ENCODE results near the gene C18orf63. TPM values are rescaled to one million over a fixed set of nuclear protein-coding genes. Genes with fewer than 3 reads are reported as not detected.

The C18orf63 gene
- total RNA-seq, 1 donor from 2014 or later, result not detected

DNA sequence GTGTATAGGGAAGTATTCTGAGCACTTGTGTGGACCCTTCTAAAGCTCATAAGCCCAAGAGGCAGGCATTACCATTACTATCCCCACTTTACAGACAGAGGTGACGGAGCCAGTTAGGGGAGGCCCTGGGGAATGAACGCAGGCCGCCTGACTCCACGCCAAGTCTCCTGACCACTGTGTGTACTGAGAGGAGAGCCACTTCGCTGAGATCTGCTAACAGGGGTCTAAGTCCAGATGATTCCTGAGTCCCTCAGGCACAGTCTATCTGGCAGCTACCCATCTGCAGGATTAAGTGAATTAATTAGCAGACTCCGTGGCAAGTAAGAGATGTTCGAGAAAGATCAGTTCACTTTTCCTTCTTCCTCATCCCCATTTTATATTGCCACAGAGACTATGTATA is 37.6 kb upstream of the C18orf63 start:
- Mint-ChIP-seq H3K9me3 (ENCODE audit: unreplicated experiment) (peaks cover 16% of the 10 kb centered on the region), H3K27me3 (ENCODE audit: unreplicated experiment) (peaks cover 20% of the 10 kb centered on the region), H3K27ac (ENCODE audit: unreplicated experiment) (no peak overlapping the region), H3K4me3 (ENCODE audit: unreplicated experiment) (no peak overlapping the region), H3K36me3 (ENCODE audit: unreplicated experiment) (no peaks in the 10 kb centered on the region), H3K4me1 (ENCODE audit: low read depth, unreplicated experiment) (peaks cover 52% of the 10 kb centered on the region)
- TF ChIP-seq, protein P1, sequence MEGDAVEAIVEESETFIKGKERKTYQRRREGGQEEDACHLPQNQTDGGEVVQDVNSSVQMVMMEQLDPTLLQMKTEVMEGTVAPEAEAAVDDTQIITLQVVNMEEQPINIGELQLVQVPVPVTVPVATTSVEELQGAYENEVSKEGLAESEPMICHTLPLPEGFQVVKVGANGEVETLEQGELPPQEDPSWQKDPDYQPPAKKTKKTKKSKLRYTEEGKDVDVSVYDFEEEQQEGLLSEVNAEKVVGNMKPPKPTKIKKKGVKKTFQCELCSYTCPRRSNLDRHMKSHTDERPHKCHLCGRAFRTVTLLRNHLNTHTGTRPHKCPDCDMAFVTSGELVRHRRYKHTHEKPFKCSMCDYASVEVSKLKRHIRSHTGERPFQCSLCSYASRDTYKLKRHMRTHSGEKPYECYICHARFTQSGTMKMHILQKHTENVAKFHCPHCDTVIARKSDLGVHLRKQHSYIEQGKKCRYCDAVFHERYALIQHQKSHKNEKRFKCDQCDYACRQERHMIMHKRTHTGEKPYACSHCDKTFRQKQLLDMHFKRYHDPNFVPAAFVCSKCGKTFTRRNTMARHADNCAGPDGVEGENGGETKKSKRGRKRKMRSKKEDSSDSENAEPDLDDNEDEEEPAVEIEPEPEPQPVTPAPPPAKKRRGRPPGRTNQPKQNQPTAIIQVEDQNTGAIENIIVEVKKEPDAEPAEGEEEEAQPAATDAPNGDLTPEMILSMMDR (IDR thresholded peaks at IDR 0.05; ENCODE audit: partially characterized antibody, unreplicated experiment), result no peak
- no peak for DNase-seq

DNA sequence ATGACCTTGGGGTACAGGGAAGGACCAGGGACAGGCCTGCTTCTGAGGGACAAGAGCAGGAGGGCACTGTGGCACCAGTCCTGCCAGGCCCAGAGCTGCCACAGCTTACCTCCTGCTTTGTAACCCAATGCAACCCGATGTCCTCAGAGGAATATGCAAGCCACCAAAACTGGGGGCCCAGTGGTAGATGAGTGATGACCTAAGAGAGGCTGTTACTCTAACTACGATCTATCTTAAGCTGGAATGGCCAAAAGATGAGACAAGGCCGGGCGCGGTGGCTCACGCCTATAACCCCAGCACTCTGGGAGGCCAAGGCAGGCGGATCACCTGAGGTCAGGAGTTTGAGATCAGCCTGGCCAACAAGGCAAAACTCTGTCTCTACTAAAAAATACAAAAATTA is 36.7 kb upstream of the C18orf63 start:
- peaks cover 20% of the 10 kb centered on the region for H3K27me3 Mint-ChIP-seq (ENCODE audit: unreplicated experiment)
- TF ChIP-seq, protein P1 (IDR thresholded peaks at IDR 0.05; ENCODE audit: partially characterized antibody, unreplicated experiment), result no peak

GRCh38 chr18:74281011-74281979 is 34.3 kb upstream of the C18orf63 start:
- TF ChIP-seq, protein P1 (IDR thresholded peaks at IDR 0.05; ENCODE audit: partially characterized antibody, unreplicated experiment), result no peak
- peaks cover 16% of the 10 kb centered on the region for H3K9me3 Mint-ChIP-seq (ENCODE audit: unreplicated experiment)
- H3K36me3 Mint-ChIP-seq (ENCODE audit: unreplicated experiment), result no peaks in the 10 kb centered on the region
- H3K4me3 Mint-ChIP-seq (ENCODE audit: unreplicated experiment), result peak overlapping the region; percentile 74
- H3K4me1 Mint-ChIP-seq (ENCODE audit: low read depth, unreplicated experiment), result peaks cover 53% of the 10 kb centered on the region
- H3K27ac Mint-ChIP-seq (ENCODE audit: unreplicated experiment), result peak overlapping the region; percentile 92
- peaks cover 24% of the 10 kb centered on the region for H3K27me3 Mint-ChIP-seq (ENCODE audit: unreplicated experiment)
- peak; percentile 50 for DNase-seq

More for the DNA sequence above, 36.7 kb upstream of the C18orf63 start:
- H3K9me3 Mint-ChIP-seq (ENCODE audit: unreplicated experiment), result peaks cover 18% of the 10 kb centered on the region
- H3K36me3 Mint-ChIP-seq (ENCODE audit: unreplicated experiment), result no peaks in the 10 kb centered on the region
- no peak for DNase-seq
- H3K4me3 Mint-ChIP-seq (ENCODE audit: unreplicated experiment), result no peak overlapping the region
- H3K27ac Mint-ChIP-seq (ENCODE audit: unreplicated experiment), result no peak overlapping the region
- peaks cover 55% of the 10 kb centered on the region for H3K4me1 Mint-ChIP-seq (ENCODE audit: low read depth, unreplicated experiment)

GRCh38 chr18:74281980-74282754 is 33.5 kb upstream of the C18orf63 start:
- Mint-ChIP-seq H3K9me3 (ENCODE audit: unreplicated experiment) (peaks cover 16% of the 10 kb centered on the region), H3K4me3 (ENCODE audit: unreplicated experiment) (peak overlapping the region; percentile 74), H3K27me3 (ENCODE audit: unreplicated experiment) (peaks cover 24% of the 10 kb centered on the region), H3K4me1 (ENCODE audit: low read depth, unreplicated experiment) (peaks cover 48% of the 10 kb centered on the region), H3K27ac (ENCODE audit: unreplicated experiment) (peak overlapping the region; percentile 83), H3K36me3 (ENCODE audit: unreplicated experiment) (no peaks in the 10 kb centered on the region)
- DNase-seq, result no peak
- TF ChIP-seq, protein P1 (IDR thresholded peaks at IDR 0.05; ENCODE audit: partially characterized antibody, unreplicated experiment), result no peak

All from glutamatergic neuron (in vitro differentiated cells).